Retinal pigment epithelial cell (primary cell): ENCODE measurements around the gene RNF223.
A peak's percentile ranks its signal among the peaks of the same experiment; 100 is the strongest.

Experiments used
- DNase-seq: peaks from one replicate; pipeline ENCODE4 v3.0.0-alpha.2; 2010; ENCODE audit warnings: low read depth
- H3K4me3 ChIP-seq: 2 replicates; pipeline ENCODE4 v1.5.1; 2011; ENCODE audit warnings: mild to moderate bottlenecking, low read length, control low read depth, moderate library complexity
- TF ChIP-seq, protein P1 (sequence below): conservative IDR thresholded peaks from 2 replicates; pipeline ENCODE4 v1.5.1; 2011; ENCODE audit warnings: low read depth, low read length, control low read depth, inconsistent platforms

The RNF223 gene

DNA sequence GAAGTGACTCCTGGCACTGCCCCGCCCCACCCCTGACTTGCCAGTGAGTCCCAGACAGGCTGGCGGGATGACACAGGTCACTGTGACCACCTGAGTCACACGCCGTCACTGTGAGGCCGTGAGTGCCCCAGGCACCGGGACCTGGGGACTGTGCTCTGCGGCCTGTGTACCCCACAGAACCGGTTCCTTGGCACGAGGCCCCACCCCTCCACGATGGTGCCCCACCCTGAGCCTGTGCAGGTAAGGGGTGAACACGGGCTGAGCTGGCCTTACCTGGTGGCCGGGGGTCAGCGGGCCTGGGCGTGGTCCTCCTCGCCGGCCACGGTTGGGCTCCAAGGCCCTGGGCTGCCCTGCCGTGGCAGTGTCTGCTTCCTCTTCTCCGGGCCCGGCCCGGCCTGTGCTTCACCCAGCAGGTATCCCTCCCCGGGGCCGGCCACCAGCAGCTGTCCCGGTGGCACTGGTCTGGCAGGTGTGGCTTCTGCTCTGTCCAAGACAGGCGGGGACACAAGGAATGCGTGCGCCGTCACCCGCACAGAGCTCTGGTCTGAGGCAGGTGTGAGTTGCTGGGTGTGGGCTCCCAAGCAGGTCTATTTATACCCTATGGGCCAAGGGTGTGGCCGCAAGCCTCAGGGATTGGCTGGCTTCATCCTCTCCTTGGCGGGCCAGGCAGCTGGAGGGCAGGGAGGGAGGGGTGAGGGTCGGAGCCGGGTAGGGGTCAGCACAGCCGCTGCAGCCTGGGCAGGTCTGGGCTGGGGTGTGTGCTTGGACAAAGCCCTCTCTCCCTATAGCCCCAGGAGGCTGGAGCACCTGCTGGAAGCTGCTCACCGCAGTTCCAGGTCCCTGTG lies at the start of gene RNF223:
Gene RNF223, minus strand, starts transcription at position 564 of the 845 bp plus-strand sequence. CDS start 1,740 bp downstream, outside the sequence.
- no peak for DNase-seq
- TF ChIP-seq, protein P1, sequence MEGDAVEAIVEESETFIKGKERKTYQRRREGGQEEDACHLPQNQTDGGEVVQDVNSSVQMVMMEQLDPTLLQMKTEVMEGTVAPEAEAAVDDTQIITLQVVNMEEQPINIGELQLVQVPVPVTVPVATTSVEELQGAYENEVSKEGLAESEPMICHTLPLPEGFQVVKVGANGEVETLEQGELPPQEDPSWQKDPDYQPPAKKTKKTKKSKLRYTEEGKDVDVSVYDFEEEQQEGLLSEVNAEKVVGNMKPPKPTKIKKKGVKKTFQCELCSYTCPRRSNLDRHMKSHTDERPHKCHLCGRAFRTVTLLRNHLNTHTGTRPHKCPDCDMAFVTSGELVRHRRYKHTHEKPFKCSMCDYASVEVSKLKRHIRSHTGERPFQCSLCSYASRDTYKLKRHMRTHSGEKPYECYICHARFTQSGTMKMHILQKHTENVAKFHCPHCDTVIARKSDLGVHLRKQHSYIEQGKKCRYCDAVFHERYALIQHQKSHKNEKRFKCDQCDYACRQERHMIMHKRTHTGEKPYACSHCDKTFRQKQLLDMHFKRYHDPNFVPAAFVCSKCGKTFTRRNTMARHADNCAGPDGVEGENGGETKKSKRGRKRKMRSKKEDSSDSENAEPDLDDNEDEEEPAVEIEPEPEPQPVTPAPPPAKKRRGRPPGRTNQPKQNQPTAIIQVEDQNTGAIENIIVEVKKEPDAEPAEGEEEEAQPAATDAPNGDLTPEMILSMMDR: no peak

DNA sequence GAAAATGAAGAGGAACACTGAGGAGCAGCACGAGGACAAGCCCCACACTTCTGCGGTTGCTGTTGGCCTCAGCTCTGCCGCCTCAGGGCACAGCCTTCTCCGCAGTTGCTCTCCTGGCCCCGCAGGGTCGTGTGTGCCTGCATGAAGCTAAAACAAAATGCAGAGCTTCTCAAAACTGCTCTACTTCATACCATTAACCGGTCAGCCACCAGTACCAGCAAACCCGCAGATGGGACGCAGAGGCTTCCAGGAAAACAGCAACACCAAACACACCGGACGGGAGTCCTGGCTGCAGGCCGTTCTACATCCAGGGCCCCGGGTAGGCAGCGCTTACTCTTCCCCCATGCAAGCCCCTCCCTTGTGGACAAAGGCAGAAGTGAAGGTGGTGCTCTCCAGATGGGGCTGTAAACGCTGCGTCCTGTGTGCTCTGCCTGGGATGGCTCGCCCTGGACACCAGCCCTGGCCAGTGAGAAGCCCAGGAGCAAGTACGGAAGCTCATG lies 48.9 kb upstream of the RNF223 start:
- no peak overlapping the region for H3K4me3 ChIP-seq
- TF ChIP-seq, protein P1: no peak
- DNase-seq: no peak

More for the DNA sequence above, at the start of gene RNF223:
- no peak within 1 kb of the TSS for H3K4me3 ChIP-seq

DNA sequence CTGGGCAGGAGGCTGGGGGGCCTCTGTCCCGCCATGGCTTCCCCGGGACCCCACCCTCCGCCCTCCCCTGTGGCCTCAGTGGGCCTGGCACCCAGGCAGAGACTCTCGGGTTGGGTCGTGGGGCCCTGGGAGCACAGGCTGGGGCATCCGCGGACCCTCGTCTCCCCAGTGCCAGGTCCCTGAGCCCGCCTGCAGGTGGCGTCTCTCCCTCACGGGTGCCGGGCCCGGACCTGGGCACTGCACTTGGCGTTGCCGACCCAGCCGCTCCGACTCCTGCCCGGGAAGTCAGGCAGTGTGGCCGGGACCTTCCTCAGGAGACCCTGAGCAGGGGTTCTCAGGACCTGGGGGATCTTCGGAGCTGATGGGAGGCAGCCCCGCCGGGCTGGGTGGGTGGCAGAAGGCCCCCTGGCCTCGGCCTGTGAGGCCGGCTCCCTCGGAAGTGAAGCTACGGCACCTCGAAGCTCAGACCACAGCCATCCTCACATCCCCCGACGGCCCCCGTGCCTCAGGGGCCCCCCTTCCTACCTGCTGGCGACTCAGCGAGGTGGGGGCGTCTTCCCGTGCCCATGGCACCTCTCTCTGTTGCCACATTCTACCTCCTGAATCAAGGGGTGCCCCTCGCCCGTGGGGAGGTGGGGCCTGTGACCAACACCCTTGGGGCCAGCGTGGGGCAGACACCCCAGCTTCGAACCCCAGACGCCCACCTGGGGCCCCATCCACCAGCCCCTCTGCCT lies 48.1 kb upstream of the RNF223 start:
- TF ChIP-seq, protein P1: peak; percentile 88
- DNase-seq: peak; percentile 9
- H3K4me3 ChIP-seq: no peak overlapping the region

DNA sequence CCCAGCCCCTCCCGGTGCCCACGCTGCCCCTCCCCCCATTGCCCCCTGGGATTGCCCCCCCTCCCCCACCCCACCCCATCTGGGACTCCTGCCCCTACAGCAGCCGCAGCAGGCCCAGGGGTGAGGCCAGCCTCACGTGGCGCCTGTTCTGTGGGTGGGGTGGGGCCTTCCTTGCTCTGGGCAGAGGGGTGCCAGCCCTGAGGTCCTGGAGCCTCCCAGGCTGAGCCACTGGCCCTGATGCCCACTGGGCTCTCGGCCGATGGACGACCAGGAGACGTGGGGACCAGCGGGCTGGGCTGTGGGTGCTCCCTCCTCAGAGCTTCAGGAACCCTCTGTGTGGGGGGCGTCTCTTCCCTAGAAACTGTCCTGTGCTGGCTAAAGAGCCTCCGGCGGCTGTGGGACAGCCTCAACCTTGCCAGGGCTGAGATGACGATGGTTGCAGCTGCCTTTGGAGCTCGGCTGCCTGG lies 47.5 kb upstream of the RNF223 start:
- H3K4me3 ChIP-seq: no peak overlapping the region
- TF ChIP-seq, protein P1: no peak
- no peak for DNase-seq

DNA sequence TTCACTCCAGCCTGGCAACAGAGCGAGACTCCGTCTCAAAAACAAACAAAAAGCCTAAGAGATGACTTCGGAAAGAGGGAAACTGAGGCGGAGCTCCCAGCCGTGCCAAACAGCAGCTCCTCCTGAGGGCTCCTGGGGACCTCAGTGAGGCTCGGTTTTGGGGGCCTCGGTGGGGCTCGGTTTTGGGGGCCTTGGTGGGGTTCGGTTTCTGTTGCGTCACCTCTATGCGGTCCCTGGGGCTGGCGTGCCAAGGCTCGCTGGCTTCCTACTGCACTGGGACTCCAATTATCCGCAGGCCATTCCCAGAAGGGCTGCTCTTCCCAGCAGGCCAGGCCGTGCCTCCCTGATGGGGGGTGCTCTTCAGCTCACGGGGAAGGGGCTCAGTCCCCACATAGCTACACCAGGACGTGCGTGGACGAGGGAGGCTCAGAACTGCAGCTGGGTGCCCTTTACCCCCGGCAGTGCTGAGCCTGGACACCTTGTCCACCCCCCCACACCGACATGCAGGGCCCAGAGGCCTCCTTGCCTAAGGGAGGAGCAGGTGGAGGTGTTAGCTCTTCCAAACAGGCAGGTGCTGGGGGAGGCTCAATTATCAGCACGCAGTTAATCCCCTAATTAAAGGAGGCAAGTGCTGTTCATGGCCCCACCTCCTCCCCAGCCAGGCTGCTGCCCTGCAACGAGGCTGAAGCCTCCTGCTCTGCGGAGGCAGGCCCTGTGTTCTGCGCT lies 46.9 kb upstream of the RNF223 start:
- TF ChIP-seq, protein P1: no peak
- no peak for DNase-seq

DNA sequence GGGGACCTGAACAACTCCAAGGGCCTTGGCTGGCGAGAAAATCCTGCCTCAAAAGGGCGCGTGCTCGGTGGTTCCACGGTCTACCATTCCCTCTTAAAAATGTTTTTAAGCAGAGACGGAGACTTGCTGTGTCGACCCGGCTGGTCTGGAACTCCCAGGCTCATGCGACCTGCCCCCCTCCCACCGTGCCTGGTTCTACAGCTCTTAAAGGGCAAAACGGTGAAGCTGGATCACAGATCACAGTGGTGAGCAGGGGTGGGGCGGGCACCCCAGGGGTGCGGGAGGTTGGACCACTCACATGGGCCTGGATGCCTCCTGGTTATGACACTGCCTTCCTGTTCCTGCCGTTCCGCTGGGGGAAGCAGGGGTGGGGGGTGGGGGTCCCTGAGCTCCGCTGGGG lies 46.0 kb upstream of the RNF223 start:
- H3K4me3 ChIP-seq: no peak overlapping the region
- TF ChIP-seq, protein P1: no peak
- DNase-seq: no peak

More for the DNA sequence above, 46.9 kb upstream of the RNF223 start:
- no peak overlapping the region for H3K4me3 ChIP-seq
